Skeletal muscle cell (primary cell): Measurements from ENCODE around the gene BCAR1.

ENCODE experiments used
- DNase-seq: peaks from one replicate; pipeline ENCODE4 v3.0.0-alpha.2; 2010; ENCODE audit warnings: low read depth
- H3K4me3 ChIP-seq: 2 replicates; pipeline ENCODE4 v1.5.1; 2011; ENCODE audit warnings: low read depth, mild to moderate bottlenecking, control low read depth, low read length, moderate library complexity

Gene BCAR1

GRCh38 chr16:75260851-75261589 is 9.6 kb upstream of the BCAR1 start:
- H3K4me3 ChIP-seq, result no peak overlapping the region
- DNase-seq, result no peak

GRCh38 chr16:75258807-75259141 is 7.3 kb upstream of the BCAR1 start:
- no peak for DNase-seq
- no peak overlapping the region for H3K4me3 ChIP-seq

GRCh38 chr16:75257886-75258806 is 6.7 kb upstream of the BCAR1 start:
- no peak for DNase-seq
- H3K4me3 ChIP-seq, result no peak overlapping the region

GRCh38 chr16:75256696-75257343 is 5.4 kb upstream of the BCAR1 start:
- no peak overlapping the region for H3K4me3 ChIP-seq
- no peak for DNase-seq

GRCh38 chr16:75256059-75256571 is 4.7 kb upstream of the BCAR1 start:
- DNase-seq, result no peak
- no peak overlapping the region for H3K4me3 ChIP-seq

GRCh38 chr16:75254359-75254837 is 3.0 kb upstream of the BCAR1 start:
- peak; percentile 56 for DNase-seq
- H3K4me3 ChIP-seq, result no peak overlapping the region

- H3K4me3 ChIP-seq, result no peak overlapping the region
- DNase-seq, result no peak
Measured at GRCh38 chr16:75252946-75253911, 1.8 kb upstream of the BCAR1 start.

- H3K4me3 ChIP-seq, result peak overlapping the region; percentile 18
- DNase-seq, result no peak
Measured at GRCh38 chr16:75252049-75252864, 833 bp upstream of the BCAR1 start.

- no peak for DNase-seq
Measured at GRCh38 chr16:75250809-75251279, 580 bp downstream of the BCAR1 start.

GRCh38 chr16:75250089-75250808 is 1.2 kb downstream of the BCAR1 start:
- peak overlapping the region; percentile 62 for H3K4me3 ChIP-seq

More at GRCh38 chr16:75250809-75251279, 580 bp downstream of the BCAR1 start:
- peak overlapping the region; percentile 62 for H3K4me3 ChIP-seq

GRCh38 chr16:75249441-75249840 is 2.0 kb downstream of the BCAR1 start:
- peak overlapping the region; percentile 62 for H3K4me3 ChIP-seq
- DNase-seq, result no peak

More at GRCh38 chr16:75250089-75250808, 1.2 kb downstream of the BCAR1 start:
- DNase-seq, result no peak

GRCh38 chr16:75248536-75249380 is 2.7 kb downstream of the BCAR1 start:
- no peak overlapping the region for H3K4me3 ChIP-seq
- DNase-seq, result no peak

GRCh38 chr16:75248142-75248535 is 3.3 kb downstream of the BCAR1 start:
- DNase-seq, result no peak
- no peak overlapping the region for H3K4me3 ChIP-seq

- H3K4me3 ChIP-seq, result no peak overlapping the region
- DNase-seq, result no peak
Measured at GRCh38 chr16:75247249-75247648, 4.2 kb downstream of the BCAR1 start.

- no peak for DNase-seq
- H3K4me3 ChIP-seq, result no peak overlapping the region
Measured at GRCh38 chr16:75246504-75247205, 4.8 kb downstream of the BCAR1 start.
